ENCODE measurements around the gene LIN7B. TPM values are rescaled to one million over a fixed set of nuclear protein-coding genes. Genes with fewer than 3 reads are reported as not detected.

The LIN7B gene
- total and polyA plus RNA-seq, 9 of the 15 experiments (the other 6 are each of a cell fraction or from before 2014, with no cell fraction given), result 0.89 to 15.7 (median 4.0) TPM

- TF ChIP-seq ZNF232 (CRISPR knock-in tag; IDR thresholded peaks at IDR 0.05), result 0 out of 2 replicates have a peak, but pooled peaks have one; percentile 72
- no peak for TF ChIP-seq HOMEZ (CRISPR knock-in tag; IDR thresholded peaks at IDR 0.05)
- TF ChIP-seq MAZ (CRISPR knock-in tag; conservative IDR thresholded peaks at IDR 0.05 in 1 of 2, IDR thresholded peaks at IDR 0.05 in 1 of 2), result peak; percentile 61 to 84
- TF ChIP-seq NRF1 (conservative IDR thresholded peaks at IDR 0.05 in 1 of 2, IDR thresholded peaks at IDR 0.05 in 1 of 2), result peak; percentile 95 to 96
- peak; percentile 84 for TF ChIP-seq NUFIP1 (IDR thresholded peaks at IDR 0.05; ENCODE audit: partially characterized antibody)
- TF ChIP-seq E2F3 (CRISPR knock-in tag; IDR thresholded peaks at IDR 0.05), result peak; percentile 85; the same call in 1 of the 2 replicates
- TF ChIP-seq ZBTB17 (CRISPR knock-in tag; IDR thresholded peaks at IDR 0.05), result peak; percentile 67; the same call in 1 of the 2 replicates
- TF ChIP-seq, protein P1, sequence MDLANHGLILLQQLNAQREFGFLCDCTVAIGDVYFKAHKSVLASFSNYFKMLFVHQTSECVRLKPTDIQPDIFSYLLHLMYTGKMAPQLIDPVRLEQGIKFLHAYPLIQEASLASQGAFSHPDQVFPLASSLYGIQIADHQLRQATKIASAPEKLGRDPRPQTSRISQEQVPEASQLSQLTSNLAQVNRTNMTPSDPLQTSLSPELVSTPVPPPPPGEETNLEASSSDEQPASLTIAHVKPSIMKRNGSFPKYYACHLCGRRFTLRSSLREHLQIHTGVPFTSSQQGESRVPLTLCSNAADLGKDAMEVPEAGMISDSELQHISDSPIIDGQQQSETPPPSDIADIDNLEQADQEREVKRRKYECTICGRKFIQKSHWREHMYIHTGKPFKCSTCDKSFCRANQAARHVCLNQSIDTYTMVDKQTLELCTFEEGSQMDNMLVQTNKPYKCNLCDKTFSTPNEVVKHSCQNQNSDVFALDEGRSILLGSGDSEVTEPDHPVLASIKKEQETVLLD (IDR thresholded peaks at IDR 0.05), result peak; percentile 70; the same call in 1 of the 2 replicates
- peak; percentile 41 for TF ChIP-seq SMAD4 (CRISPR knock-in tag; conservative IDR thresholded peaks at IDR 0.05)
- TF ChIP-seq CTCF (IDR thresholded peaks at IDR 0.05 in 2 of 3, conservative IDR thresholded peaks at IDR 0.05 in 1 of 3; ENCODE audit: insufficient read depth in 2 of 3, low read depth in 1 of 3, low read length in 3 of 3), result peak; percentile 18 to 58 (median 50); a peak in 4 of 6 replicates
- peak; percentile 4; the same call in 1 of the 2 replicates for TF ChIP-seq CBX5 (IDR thresholded peaks at IDR 0.05; ENCODE audit: borderline replicate concordance, low read depth)
- no peak for TF ChIP-seq ZNF512 (tag; IDR thresholded peaks at IDR 0.05)
- peak in 2 of 3 experiments; percentile 44 to 52 for TF ChIP-seq YY1 (IDR thresholded peaks at IDR 0.05; ENCODE audit: borderline replicate concordance in 1 of 3, control insufficient read depth in 1 of 3, extremely low read depth in 1 of 3, insufficient read depth in 3 of 3, insufficient read length in 1 of 3, insufficient replicate concordance in 2 of 3, low read depth in 1 of 3, low read length in 2 of 3)
- TF ChIP-seq CBFB (CRISPR knock-in tag; IDR thresholded peaks at IDR 0.05), result peak; percentile 87
- peak; percentile 77 for TF ChIP-seq GABPB1 (CRISPR knock-in tag; IDR thresholded peaks at IDR 0.05)
- TF ChIP-seq, protein P2, sequence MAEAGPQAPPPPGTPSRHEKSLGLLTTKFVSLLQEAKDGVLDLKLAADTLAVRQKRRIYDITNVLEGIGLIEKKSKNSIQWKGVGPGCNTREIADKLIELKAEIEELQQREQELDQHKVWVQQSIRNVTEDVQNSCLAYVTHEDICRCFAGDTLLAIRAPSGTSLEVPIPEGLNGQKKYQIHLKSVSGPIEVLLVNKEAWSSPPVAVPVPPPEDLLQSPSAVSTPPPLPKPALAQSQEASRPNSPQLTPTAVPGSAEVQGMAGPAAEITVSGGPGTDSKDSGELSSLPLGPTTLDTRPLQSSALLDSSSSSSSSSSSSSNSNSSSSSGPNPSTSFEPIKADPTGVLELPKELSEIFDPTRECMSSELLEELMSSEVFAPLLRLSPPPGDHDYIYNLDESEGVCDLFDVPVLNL (CRISPR knock-in tag; IDR thresholded peaks at IDR 0.05; ENCODE audit: low read depth), result peak; percentile 94
- no peak for TF ChIP-seq BDP1 (IDR thresholded peaks at IDR 0.05; ENCODE audit: insufficient read depth, insufficient read length)
- TF ChIP-seq CHCHD3 (CRISPR knock-in tag; IDR thresholded peaks at IDR 0.05), result no peak
Observed at GRCh38 chr19:49127674-49128544, 13.7 kb downstream of the LIN7B start (continued).
